OCI-LY3 (cell line): Measurements from ENCODE around the gene PPIB.

Experiments
- CTCF ChIP-seq: fragments of 200-600, 300-600 bp; sonication (generic); IDR thresholded peaks from 2 replicates; pipeline ENCODE4 v1.5.1; 2014; ENCODE audit warnings: antibody characterized with exemption, low read length, low read depth
- EZH2phosphoT487 ChIP-seq: fragments of 200-600 bp; shearing (Covaris generic); IDR thresholded peaks from 2 replicates; pipeline ENCODE4 v1.6.1; 2018; ENCODE audit warnings: antibody characterized with exemption, mixed run types, low read depth

- no peak for TF ChIP-seq CTCF
- no peak for TF ChIP-seq EZH2phosphoT487
Measured at GRCh38 chr15:64164436-64164835, 1.6 kb upstream of the PPIB start.
